HEK293 (cell line): Measurements from ENCODE around the gene STMN1.

Source experiments
- CTCF ChIA-PET: fragments of 350-600 bp; formaldehyde crosslinking; extraction: SDS; loops from one replicate; lab custom pipeline; 2021; ENCODE audit warnings: antibody characterized with exemption; lab: Yijun Ruan, JAX
- POLR2A ChIA-PET: fragments of 300-600 bp; formaldehyde crosslinking; extraction: SDS; loops from one replicate; lab custom pipeline; 2020; ENCODE audit warnings: antibody characterized with exemption, inconsistent platforms; lab: Yijun Ruan, JAX
- H3K27ac ChIP-seq: fragments of 200-500 bp; sonication (Bioruptor generic); 2 replicates; pipeline ENCODE4 v1.5.1; 2014; ENCODE audit warnings: low read depth, low read length, control low read depth, inconsistent platforms; ENCODE audit errors: extremely low read depth
- H3K36me3 ChIP-seq, 2 experiments: fragments of 200-500 bp in 1 of 2; sonication (Bioruptor generic) in 1 of 2; 1 replicate in 1 of 2; 2 replicates in 1 of 2; pipeline ENCODE4 v1.5.1; 2014 to 2017; ENCODE audit warnings: inconsistent platforms in 2 of 2, low read length in 2 of 2; ENCODE audit not compliant: control insufficient read depth in 2 of 2, insufficient read depth in 1 of 2
- H3K4me1 ChIP-seq: fragments of 200-500 bp; sonication (Bioruptor generic); 2 replicates; pipeline ENCODE4 v1.5.1; 2014; ENCODE audit warnings: mild to moderate bottlenecking, low read length, inconsistent platforms; ENCODE audit not compliant: control insufficient read depth, insufficient read depth
- H3K4me3 ChIP-seq: 2 replicates; pipeline ENCODE4 v1.5.1; 2011; ENCODE audit warnings: low read depth, mild to moderate bottlenecking, control low read depth, low read length, moderate library complexity
- H3K9me3 ChIP-seq: fragments of 200-500 bp; sonication (Bioruptor generic); 2 replicates; pipeline ENCODE4 v1.5.1; 2014; ENCODE audit warnings: low read depth, low read length, inconsistent platforms; ENCODE audit not compliant: control insufficient read depth, insufficient read depth
- INSM2 ChIP-seq: fragments of 450-650 bp; formaldehyde crosslinking; IDR thresholded peaks from 2 replicates; pipeline ENCODE4 v1.5.1; 2016; ENCODE audit warnings: missing biosample characterization, missing genetic modification characterization
- KLF8 ChIP-seq: fragments of 450-650 bp; formaldehyde crosslinking; IDR thresholded peaks from 2 replicates; pipeline ENCODE4 v1.5.1; 2016; ENCODE audit warnings: missing biosample characterization, missing genetic modification characterization
- MYNN ChIP-seq: fragments of 450-650 bp; formaldehyde crosslinking; IDR thresholded peaks from 2 replicates; pipeline ENCODE4 v1.5.1; 2016; ENCODE audit warnings: missing biosample characterization, missing genetic modification characterization, borderline replicate concordance
- OVOL3 ChIP-seq: fragments of 450-650 bp; formaldehyde crosslinking; IDR thresholded peaks from 2 replicates; pipeline ENCODE4 v1.5.1; 2016; ENCODE audit warnings: missing biosample characterization, missing genetic modification characterization
- PRDM1 ChIP-seq: fragments of 450-650 bp; formaldehyde crosslinking; IDR thresholded peaks from 2 replicates; pipeline ENCODE4; 2016; ENCODE audit warnings: missing biosample characterization, missing genetic modification characterization
- REST ChIP-seq: fragments of 450-650 bp; formaldehyde crosslinking; IDR thresholded peaks from 2 replicates; pipeline ENCODE4 v1.5.1; 2016; ENCODE audit warnings: missing biosample characterization, missing genetic modification characterization
- SCRT2 ChIP-seq: fragments of 450-650 bp; formaldehyde crosslinking; IDR thresholded peaks from 2 replicates; pipeline ENCODE4 v1.5.1; 2016; ENCODE audit warnings: missing biosample characterization, missing genetic modification characterization
- TRIM28 ChIP-seq: IDR thresholded peaks from 2 replicates; pipeline ENCODE4 v1.6.1; 2011; ENCODE audit warnings: low read length, control low read depth, borderline replicate concordance
- ZBTB6 ChIP-seq: fragments of 450-650 bp; formaldehyde crosslinking; IDR thresholded peaks from 2 replicates; pipeline ENCODE4 v1.5.1; 2017; ENCODE audit warnings: missing biosample characterization, missing genetic modification characterization
- ZNF202 ChIP-seq: fragments of 450-650 bp; formaldehyde crosslinking; IDR thresholded peaks from 2 replicates; pipeline ENCODE4 v1.5.1; 2016; ENCODE audit warnings: missing biosample characterization, missing genetic modification characterization, borderline replicate concordance
- ZNF280D ChIP-seq: fragments of 450-650 bp; formaldehyde crosslinking; IDR thresholded peaks from 2 replicates; pipeline ENCODE4 v1.5.1; 2016; ENCODE audit warnings: missing biosample characterization, missing genetic modification characterization
- ZNF366 ChIP-seq: fragments of 450-650 bp; formaldehyde crosslinking; conservative IDR thresholded peaks from 2 replicates; pipeline ENCODE4 v1.5.1; 2016; ENCODE audit warnings: missing biosample characterization, missing genetic modification characterization
- ZNF513 ChIP-seq: fragments of 450-650 bp; IDR thresholded peaks from 2 replicates; pipeline ENCODE4 v1.5.1; 2018; ENCODE audit warnings: missing biosample characterization, missing genetic modification characterization
- ZNF529 ChIP-seq: fragments of 450-650 bp; formaldehyde crosslinking; IDR thresholded peaks from 2 replicates; pipeline ENCODE4 v1.5.1; 2017; ENCODE audit warnings: missing genetic modification characterization, missing biosample characterization; ENCODE audit not compliant: insufficient replicate concordance
- ZNF645 ChIP-seq: fragments of 450-650 bp; formaldehyde crosslinking; IDR thresholded peaks from 2 replicates; pipeline ENCODE4; 2016; ENCODE audit warnings: missing biosample characterization, missing genetic modification characterization

Gene STMN1

GRCh38 chr1:25877155-25877554 is 29.1 kb downstream of the STMN1 start (continued):
- TF ChIP-seq ZNF280D (tag by site-specific recombination) (no peak), INSM2 (tag by site-specific recombination) (no peak), TRIM28 (no peak), REST (tag by site-specific recombination) (no peak), KLF8 (tag by site-specific recombination) (no peak), MYNN (no peak), ZNF645 (tag by site-specific recombination) (no peak), ZBTB6 (tag by site-specific recombination) (no peak), ZNF513 (tag by site-specific recombination) (no peak), OVOL3 (tag by site-specific recombination) (no peak), ZNF529 (no peak)

- no peaks in the 10 kb centered on the region for H3K9me3 ChIP-seq
- no peak overlapping the region for H3K4me3 ChIP-seq
- ChIA-PET CTCF (interaction anchor here (0.6 to 0.7 kb wide), 2 partner anchors 66 to 68 kb away, joined by 3 read pairs; no protein-coding TSS in a partner anchor), POLR2A (no interaction called here)
- peak; percentile 38; the same call in 1 of the 2 replicates for TF ChIP-seq SCRT2 (tag by site-specific recombination)
- TF ChIP-seq ZNF202 (tag by site-specific recombination) = no peak
- TF ChIP-seq ZNF366 (tag by site-specific recombination) = peak; percentile 44; the same call in 1 of the 2 replicates
- peak; percentile 98 for TF ChIP-seq PRDM1 (tag by site-specific recombination)
- no peak overlapping the region for H3K27ac ChIP-seq
- no peaks in the 10 kb centered on the region for H3K36me3 ChIP-seq
- H3K4me1 ChIP-seq = no peaks in the 10 kb centered on the region
Measured at GRCh38 chr1:25876693-25877077, 29.5 kb downstream of the STMN1 start.
